ENCODE results near the gene ATOX1. TPM values are rescaled to one million over a fixed set of nuclear protein-coding genes. Genes with fewer than 3 reads are reported as not detected.

ATOX1 gene
- total and polyA plus RNA-seq, 2 of the 13 experiments (the other 11 are each of a cell fraction or from before 2014, with no cell fraction given), result 62.4 to 124 TPM

GRCh38 chr5:151694035-151694485 lies 64.4 kb downstream of the ATOX1 start (continued):
- TF ChIP-seq NR1H2 (CRISPR knock-in tag; IDR thresholded peaks at IDR 0.05; ENCODE audit: borderline replicate concordance, low read depth) (no peak), HMGXB3 (CRISPR knock-in tag; IDR thresholded peaks at IDR 0.05; ENCODE audit: borderline replicate concordance) (peak; percentile 96), HMG20A (CRISPR knock-in tag; IDR thresholded peaks at IDR 0.05; ENCODE audit: borderline replicate concordance) (peak; percentile 27; the same call in 1 of the 2 replicates), MTF1 (CRISPR knock-in tag; IDR thresholded peaks at IDR 0.05) (no peak), MEIS1 (CRISPR knock-in tag; IDR thresholded peaks at IDR 0.05; ENCODE audit: borderline replicate concordance) (no peak), ZNF619 (CRISPR knock-in tag; IDR thresholded peaks at IDR 0.05) (no peak), CREM (IDR thresholded peaks at IDR 0.05) (peak; percentile 39; the same call in 1 of the 2 replicates), CREM (CRISPR knock-in tag; IDR thresholded peaks at IDR 0.05) (no peak), ZC3H13 (CRISPR knock-in tag; IDR thresholded peaks at IDR 0.05) (no peak), MBD4 (IDR thresholded peaks at IDR 0.05; ENCODE audit: borderline replicate concordance, low read length) (no peak), MYNN (CRISPR knock-in tag; IDR thresholded peaks at IDR 0.05; ENCODE audit: low read depth) (no peak), SRSF4 (IDR thresholded peaks at IDR 0.05; ENCODE audit: low read depth, low read length, poor library complexity, severe bottlenecking) (no peak), ARNT2 (CRISPR knock-in tag; IDR thresholded peaks at IDR 0.05; ENCODE audit: low read depth) (no peak), JUND (CRISPR knock-in tag; IDR thresholded peaks at IDR 0.05) (no peak), FOXO4 (CRISPR knock-in tag; conservative IDR thresholded peaks at IDR 0.05) (no peak), ZNF543 (CRISPR knock-in tag; IDR thresholded peaks at IDR 0.05) (no peak), ZBTB34 (CRISPR knock-in tag; IDR thresholded peaks at IDR 0.05) (no peak), PRPF4 (IDR thresholded peaks at IDR 0.05; ENCODE audit: low read depth, low read length, poor library complexity, severe bottlenecking) (no peak), CEBPG (CRISPR knock-in tag; IDR thresholded peaks at IDR 0.05) (peak; percentile 53), ZNF496 (CRISPR knock-in tag; IDR thresholded peaks at IDR 0.05; ENCODE audit: insufficient replicate concordance) (no peak), ZBTB4 (CRISPR knock-in tag; IDR thresholded peaks at IDR 0.05; ENCODE audit: borderline replicate concordance) (no peak)

All from HepG2 (cell line).